GM19035 (cell line): ENCODE measurements around the gene GNRH2.
"Not testable (repeated sequence)": the region's sequence is repeated elsewhere in the genome, so short reads cannot be mapped to it uniquely, and the experiment has no call there.

ENCODE experiments used
- ATAC-seq: cut with Tn5 transposase; IDR thresholded peaks from one replicate; pipeline ENCODE4 v1.9.1; 2021; ENCODE audit not compliant: unreplicated experiment

The GNRH2 gene

GRCh38 chr20:3043322-3043721, at the start of gene GNRH2:
TSS of gene GNRH2 (plus strand) at chr20:3043622. CDS start at chr20:3044415, 793 bp downstream.
- no peak for ATAC-seq

DNA sequence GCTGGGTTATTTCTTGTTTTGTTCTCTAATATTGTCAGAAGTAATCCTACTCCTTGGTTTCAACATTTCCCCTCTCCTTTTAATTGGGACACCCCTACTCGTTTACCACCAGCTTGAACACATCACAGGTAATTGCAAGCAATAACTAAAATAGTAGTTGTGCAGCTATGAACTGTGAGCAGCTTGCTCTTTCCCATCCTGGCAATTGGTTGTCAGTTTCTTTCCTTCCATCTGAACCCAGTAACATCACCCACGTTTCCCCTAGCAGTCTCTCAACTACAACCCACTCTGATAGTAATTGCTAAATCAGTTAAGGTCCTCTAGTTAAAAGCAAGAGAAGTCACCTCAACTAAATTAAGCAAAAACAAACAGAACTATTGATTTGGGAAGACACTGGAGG, 47.6 kb upstream of the GNRH2 start:
- no peak for ATAC-seq

DNA sequence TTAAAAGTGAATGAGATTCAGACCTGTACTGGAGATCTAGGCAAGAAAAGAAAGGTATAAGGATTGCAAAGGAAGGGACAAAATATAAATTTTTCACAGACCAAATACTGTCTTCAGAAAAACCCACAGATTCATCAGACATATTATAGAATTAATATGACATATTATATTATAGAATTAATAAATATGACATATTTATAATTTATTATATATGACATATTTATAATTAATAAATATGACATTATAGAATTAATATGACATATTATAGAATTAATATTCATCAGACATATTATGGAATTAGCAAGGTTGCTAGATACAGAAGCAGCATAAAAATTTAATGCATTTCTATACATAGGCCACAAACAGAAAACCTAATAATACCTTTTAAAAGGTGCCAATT, 44.7 kb upstream of the GNRH2 start:
- ATAC-seq = no peak

GRCh38 chr20:3000852-3001523, 42.4 kb upstream of the GNRH2 start:
- ATAC-seq = peak; percentile 47

DNA sequence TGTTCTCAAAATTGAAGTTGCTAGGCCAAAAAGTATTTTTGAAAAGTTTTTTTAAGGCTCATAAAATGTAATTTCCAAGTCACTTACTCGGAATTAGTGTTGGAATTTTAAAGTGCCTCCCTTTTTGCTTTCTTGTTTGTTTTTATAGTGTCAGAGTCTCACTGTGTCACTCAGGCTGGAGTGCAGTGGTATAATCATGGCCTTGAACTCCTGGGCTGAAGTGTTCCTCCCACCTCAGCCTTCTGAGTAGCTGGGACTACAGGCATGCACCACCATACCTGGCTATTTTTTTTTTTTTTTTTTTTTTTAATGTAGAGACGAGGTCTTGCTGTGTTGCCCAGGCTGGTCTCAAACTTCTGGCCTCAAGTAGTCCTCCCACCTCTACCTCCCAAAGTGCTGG, 40.0 kb upstream of the GNRH2 start:
- ATAC-seq = no peak

DNA sequence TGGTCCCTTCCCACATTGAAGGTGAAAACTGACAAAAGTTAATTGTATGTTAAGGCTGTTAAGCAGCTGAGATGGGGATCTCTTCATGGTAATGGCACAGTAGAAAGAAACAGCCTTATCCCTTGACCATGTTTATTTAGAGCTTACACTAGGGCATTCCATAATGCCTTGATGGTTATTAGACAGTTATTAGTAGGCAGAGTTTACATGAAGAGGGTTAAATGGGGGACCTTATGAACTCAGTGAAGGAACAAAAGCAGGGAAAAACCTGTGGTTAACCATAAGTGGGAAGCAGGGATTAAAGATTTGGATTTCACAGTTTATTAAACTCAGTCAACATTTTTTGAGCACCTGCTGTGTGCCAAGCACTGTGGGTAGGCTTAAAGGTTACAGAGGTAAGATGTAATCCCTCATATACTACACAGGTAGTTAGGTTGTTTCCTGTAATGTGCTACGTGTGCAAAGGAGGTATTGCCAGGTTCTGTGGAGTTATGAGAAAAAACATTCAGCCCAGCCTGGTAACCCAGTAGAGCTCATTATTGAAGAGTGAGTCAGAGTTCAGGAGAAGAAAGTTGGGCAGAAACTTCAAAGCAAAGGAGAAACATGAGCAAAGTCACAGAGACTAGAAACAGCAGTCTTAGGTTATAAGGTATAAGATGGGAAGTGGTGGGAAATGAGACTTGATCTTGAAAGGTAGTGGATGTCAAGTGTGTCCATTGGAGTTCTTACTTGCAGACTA, 32.3 kb upstream of the GNRH2 start:
- no peak for ATAC-seq

DNA sequence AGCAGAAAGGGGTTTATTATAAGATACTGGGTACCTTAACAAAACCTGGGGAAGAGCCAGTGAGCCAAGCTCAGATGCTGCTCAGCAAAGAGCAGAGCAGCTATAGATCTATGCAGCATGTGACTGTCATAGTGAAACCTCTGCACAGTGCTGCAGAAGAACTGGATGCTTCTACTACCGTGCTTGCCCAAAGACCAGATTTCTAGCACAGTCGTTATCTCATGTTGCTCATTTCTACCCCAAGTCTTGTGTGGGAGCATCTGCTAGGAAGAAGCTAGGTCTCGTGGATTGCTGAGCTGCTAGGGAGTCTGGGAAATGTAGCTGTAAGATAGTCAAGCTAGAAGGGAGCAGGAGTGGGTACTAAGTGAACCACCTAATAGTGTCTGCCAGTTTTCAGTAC, 31.7 kb upstream of the GNRH2 start:
- no peak for ATAC-seq

DNA sequence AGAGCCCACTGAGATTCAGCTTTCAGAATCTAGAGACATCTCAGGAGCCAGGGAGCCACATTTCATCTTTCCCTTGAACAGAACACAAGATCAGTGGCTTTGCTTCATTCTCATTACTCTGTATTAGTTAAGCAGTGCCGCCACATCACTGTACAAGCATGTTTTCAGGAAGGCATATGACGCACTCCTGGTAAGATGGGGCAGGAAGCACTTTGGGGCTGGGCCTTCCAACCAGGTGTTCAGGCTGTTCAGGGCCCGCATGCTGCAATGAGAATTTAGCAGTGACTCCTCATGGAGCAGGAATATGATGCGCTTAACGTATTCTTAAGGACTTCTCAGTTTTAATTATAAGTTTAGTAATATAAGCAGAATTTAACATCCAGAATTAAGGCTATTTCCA, 29.7 kb upstream of the GNRH2 start:
- no peak for ATAC-seq

- ATAC-seq = no peak
Observed at GRCh38 chr20:3014179-3014578, 29.2 kb upstream of the GNRH2 start.

GRCh38 chr20:3014662-3015061, 28.8 kb upstream of the GNRH2 start:
- ATAC-seq = no peak

- not testable (repeated sequence) for ATAC-seq
Observed at GRCh38 chr20:3015302-3015701, 28.1 kb upstream of the GNRH2 start.

- no peak for ATAC-seq
Observed at GRCh38 chr20:3021327-3021726, 22.1 kb upstream of the GNRH2 start.

DNA sequence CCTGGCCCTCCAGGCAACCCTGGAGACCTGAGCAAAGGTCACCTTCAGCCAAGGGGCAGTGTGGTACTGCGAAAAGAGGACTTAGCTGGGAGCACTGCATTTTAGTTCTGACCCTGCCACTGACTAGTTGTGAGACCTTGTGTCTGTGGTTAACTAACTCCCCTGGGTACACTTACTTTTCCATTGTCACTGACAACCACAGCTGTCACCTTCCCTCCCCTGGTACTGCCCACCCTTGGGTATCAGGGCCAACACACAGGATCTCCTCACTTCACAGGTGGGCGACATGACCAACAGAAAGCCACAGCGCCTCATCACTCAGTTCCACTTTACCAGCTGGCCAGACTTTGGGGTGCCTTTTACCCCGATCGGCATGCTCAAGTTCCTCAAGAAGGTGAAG, 21.6 kb upstream of the GNRH2 start:
- ATAC-seq = no peak

- ATAC-seq = not testable (repeated sequence)
Observed at GRCh38 chr20:3022559-3023490, 20.6 kb upstream of the GNRH2 start.

- no peak for ATAC-seq
Observed at GRCh38 chr20:3027987-3028386, 15.4 kb upstream of the GNRH2 start.

DNA sequence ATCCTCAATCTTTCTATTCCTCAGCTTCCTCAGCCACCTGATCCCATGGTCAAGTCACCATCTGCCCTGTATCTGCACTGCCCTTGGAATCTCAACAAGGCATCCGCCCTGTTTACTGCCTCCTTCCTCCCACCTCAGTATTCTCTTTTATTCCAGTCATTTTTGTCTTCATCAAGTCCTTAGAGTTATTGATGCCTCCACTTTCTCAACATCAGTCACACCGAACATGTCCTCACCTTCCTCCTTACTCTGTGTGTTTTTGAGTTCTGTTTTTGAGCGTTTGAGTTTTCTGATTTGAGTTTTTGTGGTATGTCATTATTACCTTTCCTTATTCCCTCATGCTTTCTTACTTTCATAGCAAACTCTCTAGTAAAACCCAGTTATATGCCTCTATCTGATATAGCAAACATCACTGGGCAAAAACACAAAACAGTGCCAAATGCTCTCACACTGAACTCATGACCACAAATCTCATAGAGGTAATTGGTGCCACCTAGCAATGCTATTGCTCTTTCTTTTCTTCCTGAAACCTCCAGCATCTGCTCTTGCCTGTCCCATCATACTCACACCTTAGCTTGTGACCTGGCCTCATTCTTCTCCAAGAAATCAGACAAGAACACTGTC, 11.8 kb upstream of the GNRH2 start:
- no peak for ATAC-seq

DNA sequence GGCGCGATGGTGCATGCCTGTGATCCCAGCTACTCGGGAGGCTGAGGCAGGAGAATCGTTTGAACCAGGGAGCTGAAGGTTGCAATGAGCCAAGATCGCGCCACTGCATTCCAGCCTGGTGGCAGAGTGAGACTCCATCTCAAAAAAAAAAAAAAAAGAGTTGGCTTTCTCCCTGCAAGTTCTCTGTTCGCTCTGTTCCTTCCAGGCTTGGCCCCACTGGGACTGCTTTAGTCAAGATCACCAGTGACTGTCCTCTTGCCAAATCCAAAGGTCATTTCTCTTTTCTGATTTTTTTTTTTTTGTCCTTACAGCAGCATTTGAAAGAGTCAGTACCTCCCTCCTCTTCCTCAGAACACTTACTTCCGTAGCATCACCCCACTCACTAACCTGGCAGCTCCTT, 10.8 kb upstream of the GNRH2 start:
- ATAC-seq = no peak

- ATAC-seq = no peak
Observed at GRCh38 chr20:3037654-3038053, 5.8 kb upstream of the GNRH2 start.

GRCh38 chr20:3038454-3038853, 5.0 kb upstream of the GNRH2 start:
- ATAC-seq = no peak

DNA sequence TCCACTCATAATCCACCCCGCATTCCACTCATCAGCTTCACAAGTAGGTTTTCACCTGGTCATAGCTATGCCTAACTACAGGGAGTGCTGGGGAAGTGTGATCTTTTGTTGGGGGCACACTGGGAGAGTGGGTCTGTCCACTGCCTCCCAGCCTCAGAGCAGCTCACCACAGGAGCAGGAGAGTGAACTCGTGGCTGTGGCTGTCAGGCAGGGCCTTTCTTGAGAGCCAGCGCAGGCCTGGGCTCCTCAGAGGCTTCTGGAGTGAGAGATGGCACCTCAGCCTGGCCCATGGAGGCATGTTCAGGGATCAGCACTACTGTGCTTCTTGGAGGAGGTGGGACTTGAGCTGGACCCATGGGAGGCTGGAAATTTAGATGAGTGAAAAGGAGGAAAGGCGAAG, 4.0 kb upstream of the GNRH2 start:
- no peak for ATAC-seq

DNA sequence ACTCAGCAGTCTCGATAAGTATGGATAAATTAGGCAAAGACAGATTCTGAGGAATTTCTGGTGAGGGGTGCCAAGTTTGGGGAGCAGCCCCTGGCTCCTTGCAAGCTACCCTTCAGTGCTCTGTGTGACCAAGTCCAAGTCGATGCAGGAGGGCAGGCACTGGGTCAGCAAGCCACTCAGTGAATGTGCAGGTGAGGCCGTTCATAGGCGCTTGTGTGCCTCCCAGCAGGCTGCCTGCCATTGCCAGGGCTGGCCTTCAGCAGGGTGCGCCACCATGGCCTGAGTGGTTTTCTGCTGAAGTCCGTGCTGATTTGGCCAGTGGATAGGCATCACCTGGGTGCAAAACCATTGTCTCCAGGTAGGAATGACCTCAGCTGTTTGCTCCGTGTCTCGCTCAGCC, 3.3 kb upstream of the GNRH2 start:
- ATAC-seq = no peak
